HuH-7.5 (cell line): ENCODE results near the gene ASMTL.
"Not testable (repeated sequence)": the region's sequence is repeated elsewhere in the genome, so short reads cannot be mapped to it uniquely, and the experiment has no call there.

Experiments
- DNase-seq: peaks from one replicate; pipeline ENCODE4 v3.0.0; 2011; ENCODE audit warnings: low spot score

Gene ASMTL

GRCh38 chrX:1452516-1453394 lies at the start of gene ASMTL:
ASMTL (minus strand) TSS chrX:1452909; CDS start chrX:1452840, 69 bp downstream.
- peak; percentile 61 for DNase-seq

- DNase-seq, result no peak
Observed at GRCh38 chrX:1502241-1502640, 49.5 kb upstream of the ASMTL start.

DNA sequence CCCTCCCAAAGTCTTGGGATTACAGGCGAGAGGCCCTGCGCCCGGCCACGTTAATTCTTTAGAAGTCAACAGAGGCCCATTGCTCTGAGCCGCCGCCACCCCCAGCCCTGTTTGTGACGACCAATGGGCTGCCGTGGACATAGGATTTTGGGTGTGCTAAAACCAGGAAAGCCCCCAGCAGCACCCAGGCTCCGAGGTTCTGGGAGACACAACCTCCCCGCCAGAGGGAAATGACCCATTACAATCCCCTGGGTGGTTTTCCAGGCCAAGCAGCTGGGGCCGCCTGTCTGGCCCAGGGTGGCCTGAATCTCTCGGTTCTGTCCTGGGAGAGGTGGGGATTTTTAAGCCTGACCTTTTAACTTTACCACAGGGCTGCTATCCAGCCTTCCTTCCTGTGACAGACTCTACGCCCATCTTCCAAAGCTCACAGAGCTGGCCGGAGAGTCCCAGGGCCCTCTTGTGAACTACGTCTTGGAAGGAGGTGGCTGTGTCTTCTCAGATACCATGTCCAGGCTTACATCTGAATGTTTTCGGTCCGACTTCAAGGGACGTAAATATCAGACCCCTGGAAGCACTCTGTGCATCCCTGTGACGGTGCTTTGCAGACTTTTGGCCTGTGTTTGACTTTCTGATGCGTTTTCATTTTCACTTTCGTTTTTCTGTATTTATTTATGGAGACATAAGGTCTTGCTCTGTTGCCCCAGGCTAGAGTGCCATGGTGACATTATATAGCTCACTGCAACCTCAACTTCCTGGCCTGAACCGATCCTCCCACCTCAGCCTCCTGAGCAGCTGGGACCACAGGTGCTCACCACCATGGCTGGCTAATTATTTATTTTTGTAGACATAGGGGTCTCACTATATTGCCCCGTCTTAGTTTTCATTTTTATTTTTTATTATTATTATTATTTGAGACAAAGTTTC lies 48.3 kb upstream of the ASMTL start:
- DNase-seq, result no peak

DNA sequence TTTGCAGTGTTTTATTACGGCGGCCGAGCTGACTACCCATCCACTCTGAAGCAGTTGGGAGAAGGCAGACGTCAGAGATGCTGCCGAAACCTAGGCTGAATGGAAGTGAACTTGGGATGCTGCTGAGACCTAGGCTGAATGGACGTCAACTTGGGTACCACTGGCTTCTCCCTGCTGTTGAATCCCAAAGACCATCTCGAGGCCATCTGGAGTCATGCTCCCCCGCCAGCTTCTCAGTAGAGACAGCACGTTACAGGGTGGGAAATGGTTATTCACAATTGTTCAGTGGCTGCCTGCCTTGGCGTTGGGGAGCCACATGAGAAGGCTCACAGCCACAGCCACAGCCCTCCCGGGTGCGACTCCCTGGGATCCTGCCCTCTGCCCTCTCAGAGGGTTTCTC lies 43.4 kb upstream of the ASMTL start:
- no peak for DNase-seq

GRCh38 chrX:1493877-1494510 lies 41.3 kb upstream of the ASMTL start:
- no peak for DNase-seq

DNA sequence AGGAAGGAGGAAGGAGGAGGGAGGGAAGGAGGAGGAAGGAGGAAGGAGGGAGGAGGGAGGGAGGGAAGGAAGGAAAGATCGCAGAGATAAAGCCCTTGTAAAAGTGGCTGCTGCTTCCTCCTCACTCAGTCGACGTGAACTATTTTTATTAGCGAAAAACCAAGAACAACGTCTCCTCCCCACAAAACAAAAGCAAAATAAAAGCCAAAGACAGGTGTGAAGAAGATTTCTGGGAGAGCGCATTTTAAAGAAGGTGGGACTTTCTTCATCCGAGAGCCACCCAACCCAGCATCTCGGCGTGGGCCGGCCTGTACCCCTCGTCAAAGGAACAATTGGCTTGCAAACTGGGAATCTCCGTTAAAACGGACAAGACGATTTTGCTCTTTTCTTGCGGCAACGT lies 40.7 kb upstream of the ASMTL start:
- no peak for DNase-seq

- DNase-seq, result no peak
Observed at GRCh38 chrX:1492421-1493012, 39.8 kb upstream of the ASMTL start.

GRCh38 chrX:1491851-1492349 lies 39.2 kb upstream of the ASMTL start:
- peak; percentile 16 for DNase-seq

DNA sequence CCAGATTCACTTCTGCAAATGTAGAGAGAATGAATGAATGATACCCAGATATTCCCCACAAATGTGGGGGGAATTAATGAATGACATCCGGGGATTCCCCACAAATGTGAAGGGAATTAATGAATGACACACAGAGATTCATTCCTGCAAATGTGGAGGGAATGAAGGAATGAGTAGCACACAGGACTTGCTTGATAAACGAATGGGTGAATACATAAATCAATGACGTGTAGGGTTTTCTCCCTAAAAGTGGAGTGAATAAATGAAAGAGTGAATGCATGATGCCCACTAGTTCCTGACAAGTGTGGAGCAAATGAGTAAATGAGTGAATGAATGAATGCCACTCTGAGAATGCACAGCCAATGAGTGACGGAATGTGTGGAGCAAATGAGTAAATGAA lies 38.5 kb upstream of the ASMTL start:
- DNase-seq, result not testable (repeated sequence)

- not testable (repeated sequence) for DNase-seq
Observed at GRCh38 chrX:1490723-1491122, 38.0 kb upstream of the ASMTL start.

- DNase-seq, result not testable (repeated sequence)
Observed at GRCh38 chrX:1489354-1489753, 36.6 kb upstream of the ASMTL start.

- DNase-seq, result no peak
Observed at GRCh38 chrX:1488745-1489144, 36.0 kb upstream of the ASMTL start.

- no peak for DNase-seq
Observed at GRCh38 chrX:1488141-1488540, 35.4 kb upstream of the ASMTL start.

DNA sequence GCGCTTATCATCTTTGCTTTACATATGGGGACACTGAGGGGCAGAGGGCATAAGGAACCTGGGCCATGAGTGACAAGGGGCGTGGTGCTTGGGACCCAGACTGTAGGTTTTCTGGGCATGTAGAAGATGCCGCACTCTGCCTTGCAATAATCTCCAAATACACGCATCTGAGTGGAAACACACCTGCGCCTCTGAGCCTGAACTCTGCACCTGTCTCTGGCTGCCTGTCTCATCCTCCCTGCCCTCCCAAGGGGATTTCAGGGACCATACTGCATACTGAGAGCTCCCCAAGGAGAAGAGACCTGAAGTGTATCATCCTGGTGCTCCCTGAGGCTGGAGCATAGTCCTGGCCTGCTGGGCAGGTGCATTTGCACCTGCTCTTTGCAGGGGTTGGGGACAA lies 34.7 kb upstream of the ASMTL start:
- DNase-seq, result no peak

DNA sequence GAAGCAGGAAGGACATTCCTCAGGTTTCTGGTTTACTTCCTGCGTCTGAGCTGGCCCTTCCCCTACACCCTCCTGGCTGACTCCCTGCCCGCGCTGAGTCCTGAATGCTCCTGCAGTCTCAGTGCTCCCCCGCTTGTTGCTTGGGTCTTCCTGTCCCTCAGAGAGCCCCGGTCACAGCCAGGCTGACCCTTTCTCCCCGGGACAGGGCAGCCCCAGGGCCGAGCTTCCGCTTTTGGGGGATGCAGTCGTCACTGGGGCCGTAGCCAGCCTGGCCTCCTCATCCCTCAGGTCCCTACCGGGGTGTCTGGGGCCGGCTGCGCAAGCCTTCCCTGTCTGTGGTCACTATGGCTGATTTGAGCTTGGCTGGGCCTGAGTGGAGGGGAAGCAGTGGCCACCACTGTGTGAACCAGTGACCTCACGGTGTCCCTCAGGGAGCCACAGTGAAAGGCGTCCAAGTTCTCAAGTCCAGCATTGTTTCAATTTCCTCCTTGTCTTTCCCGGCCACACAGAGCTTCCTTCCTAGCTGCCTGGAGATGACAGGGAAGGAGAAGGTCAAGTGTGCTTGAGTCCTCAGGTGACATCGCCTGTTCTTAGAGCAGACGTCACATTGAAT lies 34.1 kb upstream of the ASMTL start:
- DNase-seq, result no peak

DNA sequence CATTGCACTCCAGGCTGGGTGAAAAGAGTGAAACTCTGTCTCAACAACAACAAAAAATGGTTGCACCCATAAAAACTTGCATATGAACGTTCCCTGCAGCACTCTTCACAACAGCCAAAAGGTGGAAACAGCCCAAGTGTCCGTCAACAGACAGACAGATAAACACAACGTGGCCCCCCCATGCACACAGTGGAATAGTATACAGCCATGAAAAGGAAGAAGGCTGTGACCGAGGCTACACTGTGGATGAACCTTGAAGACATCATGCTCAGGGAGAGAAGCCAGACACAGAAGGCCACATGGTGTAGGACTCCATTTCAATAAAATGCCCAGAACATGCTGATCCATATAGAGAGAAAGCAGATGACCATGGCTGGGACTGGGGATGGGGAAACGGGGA lies 33.5 kb upstream of the ASMTL start:
- no peak for DNase-seq

DNA sequence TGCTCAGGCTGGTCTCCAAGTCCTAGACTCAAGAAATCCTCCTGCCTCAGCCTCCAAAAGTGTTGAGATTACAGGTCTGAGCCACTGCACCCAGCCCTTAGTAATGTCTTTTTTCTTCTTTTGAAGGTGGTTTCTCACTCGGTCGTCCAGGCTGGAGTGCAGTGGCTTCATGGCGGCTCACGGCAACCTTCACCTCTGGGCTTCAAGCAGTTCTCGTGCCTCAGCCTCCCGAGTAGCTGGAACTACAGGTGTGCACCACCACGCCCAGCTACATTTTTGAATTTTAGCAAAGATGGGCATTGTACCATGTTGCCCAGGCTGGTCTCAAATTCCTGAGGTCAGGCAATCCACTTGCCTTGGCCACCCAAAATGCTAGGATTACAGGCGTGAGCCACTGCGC lies 32.3 kb upstream of the ASMTL start:
- no peak for DNase-seq

DNA sequence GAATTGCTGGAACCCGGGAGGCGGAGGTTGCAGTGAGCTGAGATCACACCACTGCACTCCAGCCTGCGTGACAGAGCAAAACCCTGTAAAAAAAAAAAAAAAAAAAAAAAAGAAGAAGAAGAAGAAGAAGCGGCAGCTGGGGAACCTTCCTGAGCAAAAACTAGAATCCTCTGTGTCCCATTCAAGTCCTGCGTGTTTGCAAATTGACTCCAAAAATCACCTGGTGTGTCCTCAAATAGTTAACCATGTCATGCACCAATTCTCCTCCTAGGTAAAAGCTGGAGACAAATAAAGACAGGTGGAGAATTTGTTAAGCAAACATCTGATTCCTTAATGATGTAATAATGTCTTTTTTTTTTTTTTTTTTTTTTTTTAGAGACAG lies 31.9 kb upstream of the ASMTL start:
- DNase-seq, result no peak

GRCh38 chrX:1483843-1484637 lies 31.3 kb upstream of the ASMTL start:
- no peak for DNase-seq

GRCh38 chrX:1482530-1482928 lies 29.8 kb upstream of the ASMTL start:
- not testable (repeated sequence) for DNase-seq
